ENCODE data around the gene LAMB3. TPM values are rescaled to one million over a fixed set of nuclear protein-coding genes. Genes with fewer than 3 reads are reported as not detected.

LAMB3 gene
- polyA plus RNA-seq, 1 donor from 2014 or later, result 5.8 TPM

DNA sequence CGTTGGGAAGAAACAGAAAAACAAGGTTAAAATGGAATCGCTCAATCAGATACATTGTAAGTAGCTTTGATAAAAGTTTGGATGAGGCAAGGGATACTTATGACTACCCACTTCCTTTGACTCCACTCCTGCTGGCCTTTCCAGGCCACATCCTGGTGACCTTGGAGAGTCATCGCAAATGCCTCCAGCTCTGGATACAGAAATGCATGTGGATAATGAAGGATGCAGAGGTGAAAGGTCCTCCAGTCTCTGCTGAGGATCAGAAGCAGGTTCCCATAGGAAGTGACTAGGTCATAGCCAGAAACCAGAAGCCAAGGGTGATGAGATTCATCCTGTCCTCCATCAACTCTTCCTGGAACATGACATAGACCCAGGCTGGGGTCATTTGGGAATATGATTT lies 74.9 kb downstream of the LAMB3 start:
- H3K9ac ChIP-seq (ENCODE audit: low read length), result no peak overlapping the region
- no peaks in the 10 kb centered on the region for H3K27me3 ChIP-seq (ENCODE audit: insufficient read depth, low read depth, low read length)
- no peaks in the 10 kb centered on the region for H3K36me3 ChIP-seq (ENCODE audit: insufficient read depth, low read length)
- TF ChIP-seq REST (IDR thresholded peaks at IDR 0.05; ENCODE audit: borderline replicate concordance) (no peak), EZH2 (IDR thresholded peaks at IDR 0.05; ENCODE audit: borderline replicate concordance, insufficient read depth, low read length, poor library complexity, severe bottlenecking) (no peak), POLR2AphosphoS5 (IDR thresholded peaks at IDR 0.05) (no peak), RAD21 (conservative IDR thresholded peaks at IDR 0.05) (no peak), MXI1 (conservative IDR thresholded peaks at IDR 0.05; ENCODE audit: poor library complexity, severe bottlenecking) (no peak), SMC3 (conservative IDR thresholded peaks at IDR 0.05; ENCODE audit: poor library complexity) (no peak)
- TF ChIP-seq, protein P1, sequence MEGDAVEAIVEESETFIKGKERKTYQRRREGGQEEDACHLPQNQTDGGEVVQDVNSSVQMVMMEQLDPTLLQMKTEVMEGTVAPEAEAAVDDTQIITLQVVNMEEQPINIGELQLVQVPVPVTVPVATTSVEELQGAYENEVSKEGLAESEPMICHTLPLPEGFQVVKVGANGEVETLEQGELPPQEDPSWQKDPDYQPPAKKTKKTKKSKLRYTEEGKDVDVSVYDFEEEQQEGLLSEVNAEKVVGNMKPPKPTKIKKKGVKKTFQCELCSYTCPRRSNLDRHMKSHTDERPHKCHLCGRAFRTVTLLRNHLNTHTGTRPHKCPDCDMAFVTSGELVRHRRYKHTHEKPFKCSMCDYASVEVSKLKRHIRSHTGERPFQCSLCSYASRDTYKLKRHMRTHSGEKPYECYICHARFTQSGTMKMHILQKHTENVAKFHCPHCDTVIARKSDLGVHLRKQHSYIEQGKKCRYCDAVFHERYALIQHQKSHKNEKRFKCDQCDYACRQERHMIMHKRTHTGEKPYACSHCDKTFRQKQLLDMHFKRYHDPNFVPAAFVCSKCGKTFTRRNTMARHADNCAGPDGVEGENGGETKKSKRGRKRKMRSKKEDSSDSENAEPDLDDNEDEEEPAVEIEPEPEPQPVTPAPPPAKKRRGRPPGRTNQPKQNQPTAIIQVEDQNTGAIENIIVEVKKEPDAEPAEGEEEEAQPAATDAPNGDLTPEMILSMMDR (IDR thresholded peaks at IDR 0.05; ENCODE audit: poor library complexity, severe bottlenecking), result no peak
- H3K9me2 ChIP-seq (ENCODE audit: insufficient read depth, low read length), result no peaks in the 10 kb centered on the region
- H3F3A ChIP-seq (ENCODE audit: insufficient read depth, low read length, poor library complexity, severe bottlenecking), result no peaks in the 10 kb centered on the region
- H3K27ac ChIP-seq (ENCODE audit: low read length), result no peak overlapping the region
- no peaks in the 10 kb centered on the region for H3K79me2 ChIP-seq (replicated peaks; ENCODE audit: insufficient read depth, low read length)
- H4K20me1 ChIP-seq (ENCODE audit: insufficient read depth), result no peaks in the 10 kb centered on the region
- H3K4me2 ChIP-seq (ENCODE audit: low read length), result no peak overlapping the region
- no peak overlapping the region for H3K4me3 ChIP-seq (ENCODE audit: low read length)
- no peak overlapping the region for H2AFZ ChIP-seq (ENCODE audit: low read depth, low read length)
- no peaks in the 10 kb centered on the region for H3K9me3 ChIP-seq (ENCODE audit: low read length)

- TF ChIP-seq, protein P1 (IDR thresholded peaks at IDR 0.05; ENCODE audit: poor library complexity, severe bottlenecking), result peak; percentile 76
- TF ChIP-seq RAD21 (conservative IDR thresholded peaks at IDR 0.05) (peak; percentile 75), SMC3 (conservative IDR thresholded peaks at IDR 0.05; ENCODE audit: poor library complexity) (peak; percentile 74), TAF1 (IDR thresholded peaks at IDR 0.05; ENCODE audit: low read depth) (no peak)
- Histone ChIP-seq H3K27me3 (ENCODE audit: insufficient read depth, low read depth, low read length) (no peaks in the 10 kb centered on the region), H3K9ac (ENCODE audit: low read length) (no peak overlapping the region), H3K27ac (ENCODE audit: low read length) (no peak overlapping the region), H3F3A (ENCODE audit: insufficient read depth, low read length, poor library complexity, severe bottlenecking) (no peaks in the 10 kb centered on the region), H3K9me2 (ENCODE audit: insufficient read depth, low read length) (no peaks in the 10 kb centered on the region), H3K9me3 (ENCODE audit: low read length) (no peaks in the 10 kb centered on the region), H4K20me1 (ENCODE audit: insufficient read depth) (no peaks in the 10 kb centered on the region), H3K79me2 (replicated peaks; ENCODE audit: insufficient read depth, low read length) (no peaks in the 10 kb centered on the region), H3K4me3 (ENCODE audit: low read length) (no peak overlapping the region), H3K36me3 (ENCODE audit: insufficient read depth, low read length) (no peaks in the 10 kb centered on the region), H2AFZ (ENCODE audit: low read depth, low read length) (no peak overlapping the region), H3K4me2 (ENCODE audit: low read length) (no peak overlapping the region)
Measured at GRCh38 chr1:209576392-209577197, 75.6 kb downstream of the LAMB3 start.
